Calu3 (cell line): ENCODE measurements around the gene KRIT1. TPM values are rescaled to one million over a fixed set of nuclear protein-coding genes. Genes with fewer than 3 reads are reported as not detected.

Experiments used
- BruUV-seq: library from RNA; stranded (reverse); fragments of 400-500 nt; replicated peaks from 2 replicates; lab custom pipeline; 2021; lab: Mats Ljungman, UMichigan
- CTCF ChIA-PET: fragments of 300-600 bp; sonication (Branson Sonifier 250); formaldehyde crosslinking; loops from one replicate; lab custom pipeline; 2022; ENCODE audit warnings: antibody characterized with exemption; lab: Charles Lee
- DNase-seq: peaks from one replicate; pipeline ENCODE4 v3.0.0; 2022
- H3K27ac Mint-ChIP-seq: one replicate; pipeline ENCODE4 v1.8.0; 2022; ENCODE audit warnings: mixed read lengths; ENCODE audit not compliant: unreplicated experiment
- H3K27me3 Mint-ChIP-seq: one replicate; pipeline ENCODE4 v1.8.0; 2022; ENCODE audit warnings: mixed read lengths; ENCODE audit not compliant: unreplicated experiment
- H3K36me3 Mint-ChIP-seq: one replicate; pipeline ENCODE4 v1.8.0; 2022; ENCODE audit warnings: mild to moderate bottlenecking, moderate library complexity, mixed read lengths; ENCODE audit not compliant: insufficient read depth, unreplicated experiment
- H3K4me1 Mint-ChIP-seq: one replicate; pipeline ENCODE4 v1.8.0; 2022; ENCODE audit warnings: mild to moderate bottlenecking, low read depth, mixed read lengths; ENCODE audit not compliant: unreplicated experiment
- H3K4me3 Mint-ChIP-seq: one replicate; pipeline ENCODE4 v1.8.0; 2022; ENCODE audit warnings: mild to moderate bottlenecking, low read depth, moderate library complexity, mixed read lengths; ENCODE audit not compliant: unreplicated experiment
- H3K9me3 Mint-ChIP-seq: one replicate; pipeline ENCODE4 v1.8.0; 2022; ENCODE audit warnings: low read depth, mixed read lengths; ENCODE audit not compliant: unreplicated experiment
- intact Hi-C: fragments of 100-400 bp; cut with micrococcal nuclease; formaldehyde crosslinking; loops from one replicate; pipeline ENCODE4 v1.10.0; 2022; ENCODE audit not compliant: unreplicated experiment
- total RNA-seq: library from RNA; stranded (reverse); gene quantifications from 2 replicates; pipeline ENCODE4 v1.2.3, GENCODE V29; 2022
- TF ChIP-seq, protein P1 (sequence below): fragments of 200-600 bp; IDR thresholded peaks from one replicate; pipeline ENCODE4 v1.8.0; 2022; ENCODE audit warnings: antibody characterized with exemption; ENCODE audit not compliant: unreplicated experiment

KRIT1 gene
- total RNA-seq, 1 experiment from 2014 or later, result 27.8 TPM

DNA sequence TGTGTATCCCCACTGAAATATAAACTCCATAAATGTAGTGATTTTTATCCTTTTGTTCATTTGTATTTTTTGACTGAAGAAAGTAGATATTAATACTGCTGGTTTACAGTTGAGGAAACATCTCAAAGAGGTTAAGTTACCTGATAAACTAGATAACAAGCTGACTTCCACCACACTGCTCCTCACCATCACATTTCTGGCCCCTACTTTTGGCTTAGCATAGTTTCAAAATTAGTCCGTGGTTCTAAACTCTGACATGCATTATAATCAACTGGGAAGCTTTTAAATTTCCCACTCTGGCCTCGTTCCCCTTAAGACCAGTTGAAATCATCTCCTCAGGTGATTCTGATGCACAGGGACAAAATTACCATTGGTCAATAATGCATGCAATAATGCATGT, 43.6 kb upstream of the KRIT1 start:
- no peak overlapping the region for H3K4me3 Mint-ChIP-seq
- CTCF ChIA-PET, result no interaction called here
- no peak for DNase-seq
- no peaks in the 10 kb centered on the region for H3K9me3 Mint-ChIP-seq
- peaks cover 12% of the 10 kb centered on the region for H3K4me1 Mint-ChIP-seq
- H3K27me3 Mint-ChIP-seq, result no peaks in the 10 kb centered on the region
- no peaks in the 10 kb centered on the region for H3K36me3 Mint-ChIP-seq
- no peak overlapping the region for H3K27ac Mint-ChIP-seq
- BruUV-seq, result no TSS peak
- TF ChIP-seq, protein P1, sequence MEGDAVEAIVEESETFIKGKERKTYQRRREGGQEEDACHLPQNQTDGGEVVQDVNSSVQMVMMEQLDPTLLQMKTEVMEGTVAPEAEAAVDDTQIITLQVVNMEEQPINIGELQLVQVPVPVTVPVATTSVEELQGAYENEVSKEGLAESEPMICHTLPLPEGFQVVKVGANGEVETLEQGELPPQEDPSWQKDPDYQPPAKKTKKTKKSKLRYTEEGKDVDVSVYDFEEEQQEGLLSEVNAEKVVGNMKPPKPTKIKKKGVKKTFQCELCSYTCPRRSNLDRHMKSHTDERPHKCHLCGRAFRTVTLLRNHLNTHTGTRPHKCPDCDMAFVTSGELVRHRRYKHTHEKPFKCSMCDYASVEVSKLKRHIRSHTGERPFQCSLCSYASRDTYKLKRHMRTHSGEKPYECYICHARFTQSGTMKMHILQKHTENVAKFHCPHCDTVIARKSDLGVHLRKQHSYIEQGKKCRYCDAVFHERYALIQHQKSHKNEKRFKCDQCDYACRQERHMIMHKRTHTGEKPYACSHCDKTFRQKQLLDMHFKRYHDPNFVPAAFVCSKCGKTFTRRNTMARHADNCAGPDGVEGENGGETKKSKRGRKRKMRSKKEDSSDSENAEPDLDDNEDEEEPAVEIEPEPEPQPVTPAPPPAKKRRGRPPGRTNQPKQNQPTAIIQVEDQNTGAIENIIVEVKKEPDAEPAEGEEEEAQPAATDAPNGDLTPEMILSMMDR, result no peak
- intact Hi-C loops, result no loop called here

DNA sequence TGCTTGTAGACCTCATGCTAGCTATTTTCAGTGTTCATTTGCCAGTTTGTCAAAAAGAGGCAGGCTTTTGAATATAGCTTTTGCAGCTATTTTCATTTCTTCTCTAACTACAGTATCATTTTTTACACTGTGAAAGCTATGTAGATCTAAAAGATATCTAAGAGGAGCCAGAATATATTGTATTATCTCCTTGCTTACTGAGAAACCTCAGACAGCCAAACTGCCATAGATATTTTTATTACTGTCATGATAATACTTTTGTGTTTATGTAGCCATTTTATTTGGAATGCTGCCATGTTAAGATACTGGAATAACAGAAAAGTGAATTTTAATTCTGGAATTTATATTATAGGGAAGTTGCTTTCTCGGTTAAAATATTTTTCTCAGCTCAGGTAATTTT, 37.2 kb upstream of the KRIT1 start:
- H3K4me3 Mint-ChIP-seq, result no peak overlapping the region
- no peak overlapping the region for H3K27ac Mint-ChIP-seq
- no peaks in the 10 kb centered on the region for H3K9me3 Mint-ChIP-seq
- TF ChIP-seq, protein P1, result no peak
- no peaks in the 10 kb centered on the region for H3K27me3 Mint-ChIP-seq
- no peaks in the 10 kb centered on the region for H3K36me3 Mint-ChIP-seq
- no peaks in the 10 kb centered on the region for H3K4me1 Mint-ChIP-seq
- BruUV-seq, result no TSS peak
- CTCF ChIA-PET, result no interaction called here
- no peak for DNase-seq
- intact Hi-C loops, result no loop called here

DNA sequence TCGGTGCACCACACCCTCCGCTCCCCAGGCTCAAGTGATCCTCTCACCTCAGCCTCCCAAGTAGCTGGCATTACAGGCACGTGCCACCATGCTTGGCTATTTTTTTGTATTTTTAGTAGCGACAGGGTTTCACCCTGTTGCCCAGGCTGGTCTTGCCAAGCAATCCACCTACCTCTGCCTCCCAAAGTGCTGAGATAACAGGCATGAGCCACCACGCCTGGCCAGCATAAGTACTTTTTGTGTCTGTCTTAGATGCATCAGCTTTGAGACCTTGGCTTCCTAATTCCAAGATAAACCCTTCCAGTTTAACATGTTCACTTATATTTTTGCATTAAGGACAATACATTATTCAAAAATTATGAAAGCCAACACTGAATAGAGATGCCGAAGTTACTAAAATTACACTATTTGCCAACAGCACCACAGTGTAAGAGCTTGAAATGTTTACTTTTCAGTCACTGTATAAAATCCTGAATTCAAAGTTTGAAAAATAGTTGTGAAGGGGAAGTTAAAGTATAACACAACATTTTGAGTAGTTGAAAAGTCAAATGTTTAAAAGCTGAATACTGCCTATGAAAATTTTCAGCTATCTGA, 36.6 kb upstream of the KRIT1 start:
- Mint-ChIP-seq H3K4me3 (no peak overlapping the region), H3K27ac (no peak overlapping the region), H3K4me1 (no peaks in the 10 kb centered on the region), H3K27me3 (no peaks in the 10 kb centered on the region), H3K36me3 (no peaks in the 10 kb centered on the region), H3K9me3 (no peaks in the 10 kb centered on the region)
- no TSS peak for BruUV-seq
- TF ChIP-seq, protein P1, result no peak
- no peak for DNase-seq
- CTCF ChIA-PET, result no interaction called here
- intact Hi-C loops, result no loop called here

DNA sequence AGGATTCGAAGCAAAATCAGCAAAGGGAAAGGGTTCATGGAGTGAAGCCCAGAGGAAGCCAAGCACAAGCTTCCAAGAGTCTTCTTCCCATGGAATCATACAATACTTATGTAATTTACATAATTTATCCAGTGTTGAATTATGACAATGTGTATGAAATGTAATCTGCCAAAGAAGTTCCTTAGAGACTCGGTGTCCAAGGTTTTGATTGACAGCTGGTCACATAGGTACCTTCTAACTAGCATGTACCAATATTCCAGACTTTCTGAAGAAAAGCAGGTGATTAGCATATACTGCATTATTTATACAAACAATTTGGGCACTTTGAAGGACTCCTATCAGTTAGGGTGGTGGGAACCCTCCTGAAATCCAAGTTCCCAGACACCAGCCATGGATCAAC, 35.3 kb upstream of the KRIT1 start:
- Mint-ChIP-seq H3K9me3 (no peaks in the 10 kb centered on the region), H3K27ac (no peak overlapping the region), H3K27me3 (no peaks in the 10 kb centered on the region), H3K36me3 (no peaks in the 10 kb centered on the region), H3K4me1 (no peaks in the 10 kb centered on the region), H3K4me3 (no peak overlapping the region)
- no peak for DNase-seq
- no TSS peak for BruUV-seq
- intact Hi-C loops, result no loop called here
- CTCF ChIA-PET, result no interaction called here
- TF ChIP-seq, protein P1, result no peak
